HG03280 (cell line): ENCODE measurements around the gene CEACAM5.
"Not testable (repeated sequence)": the region's sequence is repeated elsewhere in the genome, so short reads cannot be mapped to it uniquely, and the experiment has no call there.

Source experiments
- ATAC-seq: cut with Tn5 transposase; IDR thresholded peaks from one replicate; pipeline ENCODE4 v1.9.1; 2021; ENCODE audit warnings: mild to moderate bottlenecking, moderate library complexity; ENCODE audit not compliant: unreplicated experiment

The CEACAM5 gene

DNA sequence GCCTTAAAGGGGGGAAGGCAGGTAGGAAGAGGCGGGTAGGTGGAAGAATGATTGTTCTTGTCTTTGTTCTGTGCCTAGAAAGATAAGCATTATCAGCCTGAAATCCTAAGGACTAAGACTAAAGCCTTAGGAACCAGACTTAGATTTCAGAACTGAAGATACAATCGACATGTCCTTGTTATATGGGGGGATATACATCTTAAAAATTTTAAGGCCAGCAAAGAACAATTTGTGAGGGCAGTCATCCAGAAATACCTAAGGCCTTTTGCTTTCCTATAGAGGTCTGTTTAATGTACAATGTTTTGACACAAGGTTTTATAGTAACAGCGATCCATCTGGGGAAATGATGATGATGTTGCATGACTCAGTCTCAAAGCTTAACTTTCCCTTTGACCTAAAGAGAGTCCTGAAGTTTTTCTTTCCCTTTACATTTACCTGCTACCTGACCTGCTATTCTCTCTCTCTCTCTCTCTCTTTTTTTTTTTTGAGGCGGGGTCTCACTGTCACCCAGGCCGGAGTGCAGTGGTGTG lies 26.7 kb downstream of the CEACAM5 start:
- ATAC-seq, result no peak

DNA sequence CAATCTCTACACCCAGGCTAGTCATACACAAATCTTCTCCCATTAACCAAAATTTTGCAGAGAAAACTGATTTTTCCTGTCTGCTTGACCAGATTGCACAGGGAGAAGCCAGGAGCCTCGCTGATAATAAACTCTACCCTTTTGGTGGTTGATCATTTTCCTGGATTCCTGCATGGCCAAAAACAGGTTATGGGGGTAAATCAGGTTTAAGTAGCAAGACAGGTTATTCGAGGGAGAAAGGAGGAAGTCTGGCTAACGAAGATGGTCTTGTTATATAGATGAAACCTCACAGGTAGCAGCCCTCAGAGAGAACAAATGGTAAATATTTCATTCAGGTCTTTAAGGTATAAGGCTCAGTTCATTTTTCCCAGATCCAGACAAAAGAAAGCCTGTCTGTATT lies 30.9 kb downstream of the CEACAM5 start:
- no peak for ATAC-seq

DNA sequence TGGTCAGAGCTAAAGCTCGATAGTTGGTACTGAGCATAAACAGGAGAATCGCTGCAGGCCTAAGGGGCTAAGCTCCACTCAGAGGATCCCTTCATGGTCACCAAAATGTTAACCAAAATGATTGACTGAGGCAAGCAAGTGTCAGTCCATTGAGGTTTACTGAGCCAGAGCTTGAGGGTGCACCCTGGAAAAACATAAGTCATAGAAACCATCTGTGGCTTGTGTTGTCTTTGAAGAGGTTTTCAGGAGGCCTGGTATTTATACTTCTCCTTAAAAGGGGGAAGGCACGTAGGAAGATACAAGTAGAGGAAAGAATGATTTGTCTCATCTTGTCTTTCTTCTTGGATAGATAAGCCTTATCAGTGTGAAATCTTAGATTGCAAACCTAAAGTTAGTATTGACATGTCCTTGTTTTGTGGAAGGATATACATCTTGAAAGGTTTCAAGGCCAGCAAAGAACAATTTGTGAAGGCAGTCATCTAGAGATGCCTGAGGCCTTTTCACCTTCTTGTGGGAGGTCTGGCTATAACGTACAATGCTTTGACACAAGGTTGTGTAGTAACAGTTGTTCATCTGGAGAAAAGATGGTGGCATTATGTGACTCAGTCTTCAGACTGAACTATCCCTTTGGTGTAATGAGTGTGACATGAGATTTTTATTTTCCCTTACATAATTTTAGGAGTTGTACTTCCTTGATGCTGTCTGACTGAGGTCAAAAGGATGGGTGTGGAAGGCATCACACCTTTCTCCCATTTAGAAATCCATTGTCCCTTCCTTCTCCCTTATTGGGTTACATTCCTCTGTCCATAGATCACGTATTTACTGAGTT lies 32.2 kb downstream of the CEACAM5 start:
- no peak for ATAC-seq

DNA sequence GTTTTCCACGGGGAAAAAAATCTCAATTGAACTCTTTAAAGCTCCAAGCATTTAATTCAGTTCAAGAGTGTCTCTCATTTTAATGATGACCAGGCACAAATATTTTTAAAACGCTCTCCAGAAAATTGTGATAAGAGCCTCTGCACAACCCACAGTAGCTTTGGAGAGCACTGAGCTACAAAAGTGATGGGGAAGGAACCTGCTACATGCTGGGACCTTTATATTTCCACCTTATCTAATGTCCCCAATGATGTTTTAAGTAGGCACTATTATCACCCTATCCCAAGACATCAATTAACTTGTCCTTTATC lies 32.8 kb downstream of the CEACAM5 start:
- no peak for ATAC-seq

DNA sequence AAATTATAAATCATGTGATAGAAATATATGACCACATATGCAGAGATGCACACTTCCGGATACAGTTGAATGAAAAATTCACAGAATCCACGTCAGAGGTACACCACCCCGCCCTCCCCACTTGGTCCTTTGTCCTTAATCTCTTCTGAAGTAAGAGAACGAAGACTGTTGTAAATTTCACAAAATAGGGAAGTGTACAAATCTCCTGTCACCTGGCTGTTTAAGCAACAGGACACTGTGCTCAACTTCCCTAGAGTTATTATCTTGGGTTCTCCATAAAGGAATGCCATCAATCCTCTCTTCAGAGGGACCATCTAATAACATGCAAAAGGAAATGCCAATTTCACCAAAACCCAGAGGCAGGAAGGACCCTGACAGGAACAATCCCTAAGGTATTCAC lies 36.4 kb downstream of the CEACAM5 start:
- no peak for ATAC-seq

DNA sequence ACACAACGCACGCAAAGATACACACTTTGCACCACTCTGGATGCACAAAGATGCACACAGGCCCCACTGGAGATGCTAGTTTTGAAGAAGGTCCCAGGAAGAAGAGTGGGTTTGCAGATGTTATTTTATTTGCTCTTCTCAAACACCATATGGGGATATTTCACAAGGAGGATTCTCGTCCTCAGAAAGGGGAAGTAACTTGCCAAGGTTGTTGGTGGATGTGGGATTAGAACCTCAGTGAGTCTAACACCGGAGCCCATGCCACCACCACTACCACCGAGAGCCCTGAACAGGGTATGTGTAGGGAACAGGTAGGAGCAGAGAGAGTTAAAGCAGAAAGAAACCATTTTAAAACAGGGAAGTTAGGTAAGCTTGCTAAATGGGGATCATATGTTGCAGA lies 37.3 kb downstream of the CEACAM5 start:
- ATAC-seq, result no peak

DNA sequence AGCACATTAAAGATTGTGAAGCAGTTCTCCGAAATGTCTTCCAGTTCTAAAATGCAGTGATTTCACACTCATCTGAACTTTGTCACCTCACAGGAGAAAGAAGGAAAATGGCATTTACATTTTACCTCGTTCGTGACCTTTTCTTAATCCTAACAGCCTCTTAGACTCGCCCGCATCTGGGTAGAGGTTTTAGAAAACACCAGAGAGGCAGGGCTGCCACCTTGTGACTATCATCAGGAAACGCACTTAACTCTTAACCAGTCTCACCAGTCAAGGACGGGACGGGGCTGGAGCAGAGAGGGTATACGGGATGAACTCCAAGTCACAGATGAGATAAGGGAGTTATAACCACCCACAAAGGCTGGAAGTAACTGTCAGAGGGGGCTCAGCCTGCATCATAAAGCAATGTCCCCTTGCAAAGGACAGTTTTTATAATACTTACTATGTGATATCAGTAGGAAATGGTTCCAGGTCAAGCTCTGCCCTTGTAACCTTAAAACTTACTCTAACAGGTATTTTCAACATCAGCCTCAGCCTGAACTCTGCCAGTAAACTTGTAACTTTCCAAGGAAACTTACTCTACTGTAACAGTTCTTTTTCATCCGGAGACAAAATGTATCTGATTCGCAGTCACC lies 38.3 kb downstream of the CEACAM5 start:
- ATAC-seq, result no peak

DNA sequence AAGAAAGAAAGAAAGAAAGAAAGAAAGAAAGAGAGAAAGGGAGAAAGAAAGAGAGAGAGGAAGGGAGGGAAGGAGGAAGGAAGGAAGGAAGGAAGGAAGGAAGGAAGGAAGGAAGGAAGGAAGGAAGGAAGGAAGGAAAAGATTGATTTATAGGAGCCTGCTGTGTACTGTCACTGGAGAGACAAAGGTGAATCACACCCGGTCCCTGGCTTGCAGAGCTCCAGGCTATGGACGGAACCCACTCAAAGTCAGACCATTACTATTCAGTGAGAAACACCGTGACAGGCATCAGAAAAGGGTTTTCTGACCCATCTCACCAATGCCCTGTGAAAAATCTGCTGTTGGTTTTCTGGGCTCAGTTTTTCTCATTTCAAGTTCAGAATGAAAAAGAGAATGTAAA lies 39.6 kb downstream of the CEACAM5 start:
- no peak for ATAC-seq

DNA sequence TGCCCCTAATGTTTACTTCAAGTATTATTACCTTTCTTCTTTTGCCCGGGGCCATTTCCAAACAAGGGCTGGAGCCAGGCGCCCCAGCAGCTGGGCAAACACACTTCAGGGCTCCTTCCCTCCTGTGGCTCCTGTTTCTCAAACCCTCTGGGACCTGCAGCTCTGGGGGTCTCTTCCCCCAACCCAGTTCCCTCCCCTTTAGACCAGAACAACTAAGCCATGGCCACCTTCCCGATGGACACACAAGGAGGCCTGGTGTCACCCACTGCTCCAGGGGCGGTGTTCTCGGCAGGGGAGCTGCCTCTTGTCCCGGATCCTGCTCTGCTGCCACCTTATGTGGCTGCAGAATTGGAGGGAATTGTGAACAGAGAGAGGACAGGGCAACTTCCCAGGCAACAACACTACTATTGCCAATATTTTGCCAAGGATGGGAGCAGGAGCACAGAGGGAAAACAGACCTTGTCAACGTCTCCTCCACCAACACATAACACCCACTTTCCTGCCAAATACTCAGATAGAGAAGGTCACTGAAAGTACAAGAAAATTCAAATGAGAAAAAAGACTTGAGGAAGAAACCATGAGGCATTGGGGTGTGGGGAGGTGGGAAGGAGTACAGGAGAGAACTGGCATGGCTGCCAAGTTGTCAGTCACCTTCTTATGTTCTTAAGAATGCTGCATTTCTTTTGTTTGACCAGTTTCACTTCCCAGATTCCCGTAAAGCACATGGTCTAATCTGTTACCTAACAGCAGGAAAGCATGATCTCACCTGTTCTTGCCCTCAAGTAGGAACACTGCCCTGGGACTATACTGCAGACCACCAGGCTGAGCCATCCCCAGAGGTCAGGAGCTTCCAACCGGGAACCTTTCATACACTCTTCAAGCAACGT lies 42.1 kb downstream of the CEACAM5 start:
- ATAC-seq, result not testable (repeated sequence)

DNA sequence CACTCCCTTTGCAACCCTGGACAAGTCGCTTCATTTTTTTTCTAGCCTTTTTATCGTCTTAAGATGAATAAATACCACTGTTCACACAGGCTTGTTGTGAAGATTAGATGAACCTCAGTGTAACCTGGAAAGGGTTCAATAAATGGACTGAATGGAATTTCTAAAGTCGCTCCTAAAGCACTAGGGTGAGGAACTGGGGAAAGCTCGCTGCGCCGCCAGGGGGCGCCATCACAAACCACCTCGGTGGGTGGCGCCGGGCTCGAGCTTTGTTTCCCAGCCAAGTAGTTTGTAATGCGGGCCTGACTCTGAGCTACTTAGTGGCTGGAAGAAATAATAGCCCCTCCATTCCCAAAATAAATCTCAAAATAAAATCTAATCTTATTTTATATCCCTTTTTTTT lies 44.7 kb downstream of the CEACAM5 start:
- no peak for ATAC-seq

DNA sequence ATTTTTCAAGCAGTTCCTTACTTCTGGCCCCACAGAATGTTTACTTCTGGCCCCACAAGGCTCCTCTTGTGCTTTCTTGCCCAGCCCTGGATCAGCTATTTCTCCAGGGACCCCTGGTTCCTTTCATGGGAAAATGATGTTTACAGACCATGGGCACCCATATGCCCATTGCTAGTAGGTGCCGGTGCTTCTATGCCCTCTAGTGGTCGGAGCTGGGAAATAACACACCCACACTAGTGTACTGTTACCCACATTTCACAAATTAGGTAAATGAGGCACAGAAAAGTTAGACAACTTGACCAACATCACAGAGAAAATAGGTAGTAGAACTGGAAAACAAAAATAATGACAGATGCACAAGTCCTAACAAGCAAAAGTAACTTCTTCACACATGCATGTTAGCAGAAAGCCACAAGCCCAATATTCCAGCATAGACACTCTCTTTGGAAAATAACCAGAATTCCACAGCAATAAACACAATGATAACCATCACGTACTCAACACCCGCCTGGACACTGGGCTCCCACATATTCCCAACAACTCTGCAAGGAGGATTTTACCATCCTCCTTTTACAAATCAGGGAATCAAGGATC lies 45.6 kb downstream of the CEACAM5 start:
- ATAC-seq, result no peak

DNA sequence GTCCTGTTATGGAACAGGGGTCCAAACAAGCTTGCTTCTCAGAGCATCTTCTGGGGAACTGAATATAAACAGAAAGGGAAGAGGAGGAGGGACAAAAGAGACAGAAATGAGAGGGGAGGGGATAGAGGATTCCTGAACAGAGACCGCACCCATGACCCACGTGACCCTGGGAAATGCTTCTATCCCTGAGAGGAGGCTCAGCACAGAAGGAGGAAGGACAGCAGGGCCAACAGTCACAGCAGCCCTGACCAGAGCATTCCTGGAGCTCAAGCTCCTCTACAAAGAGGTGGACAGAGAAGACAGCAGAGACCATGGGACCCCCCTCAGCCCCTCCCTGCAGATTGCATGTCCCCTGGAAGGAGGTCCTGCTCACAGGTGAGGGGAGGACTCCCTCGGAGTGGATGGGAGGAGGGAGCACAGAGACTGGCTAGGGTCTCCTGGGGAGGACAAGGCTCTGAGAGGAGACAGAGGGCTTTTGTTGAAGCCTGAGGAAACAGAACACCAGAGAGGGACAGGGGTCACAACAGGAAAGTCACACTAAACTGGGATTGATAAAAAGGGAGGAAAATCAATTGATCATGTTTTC lies 47.0 kb downstream of the CEACAM5 start, which contains the start of gene CEACAM6:
CEACAM6 (plus strand) TSS at position 203 of the 586 bp plus-strand sequence; CDS start at position 312, 109 bp downstream.
- ATAC-seq, result no peak

DNA sequence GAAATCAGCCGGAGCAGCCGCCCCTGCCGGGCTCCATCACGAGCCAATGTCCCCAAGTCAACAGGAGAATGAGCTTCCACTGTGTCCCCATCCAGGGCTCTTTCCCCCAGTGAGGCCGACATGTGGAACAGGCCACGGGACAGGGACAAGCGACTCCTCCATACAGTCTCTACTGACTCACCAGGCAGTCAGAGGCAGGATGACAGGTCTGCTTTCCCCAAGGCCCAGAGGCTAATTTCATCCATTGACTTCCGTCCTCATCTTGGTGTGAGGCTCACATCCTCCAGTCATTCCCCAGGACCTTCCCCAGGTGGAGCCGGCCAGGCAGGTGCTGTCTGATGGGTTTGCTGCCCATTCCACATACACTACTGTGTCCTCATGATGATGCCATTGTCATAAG lies 50.4 kb downstream of the CEACAM5 start:
- ATAC-seq, result no peak

DNA sequence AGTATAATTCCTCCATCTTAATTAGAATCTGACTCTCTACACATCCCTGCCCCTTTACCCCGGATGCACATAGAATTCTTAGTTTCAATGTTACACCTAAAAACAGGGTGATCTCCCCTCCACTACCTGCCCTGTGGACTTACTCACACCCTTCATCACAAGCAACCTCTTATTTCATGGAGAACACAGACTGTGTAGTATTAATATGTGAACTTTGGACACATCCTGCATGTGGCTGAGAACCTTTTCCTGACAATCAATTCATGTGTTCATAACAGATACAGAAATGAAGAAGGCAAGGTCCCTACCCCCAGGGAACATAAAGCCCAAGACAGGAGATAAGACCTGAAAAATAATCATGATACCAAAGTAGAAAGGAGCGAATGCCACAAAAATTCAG lies 58.7 kb downstream of the CEACAM5 start:
- no peak for ATAC-seq

DNA sequence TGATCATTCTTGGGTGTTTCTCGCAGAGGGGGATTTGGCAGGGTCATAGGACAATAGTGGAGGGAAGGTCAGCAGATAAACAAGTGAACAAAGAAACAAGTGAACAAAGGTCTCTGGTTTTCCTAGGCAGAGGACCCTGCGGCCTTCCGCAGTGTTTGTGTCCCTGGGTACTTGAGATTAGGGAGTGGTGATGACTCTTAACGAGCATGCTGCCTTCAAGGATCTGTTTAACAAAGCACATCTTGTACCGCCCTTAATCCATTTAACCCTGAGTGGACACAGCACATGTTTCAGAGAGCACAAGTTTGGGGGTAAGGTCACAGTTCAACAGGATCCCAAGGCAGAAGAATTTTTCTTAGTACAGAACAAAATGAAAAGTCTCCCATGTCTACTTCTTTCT lies 59.7 kb downstream of the CEACAM5 start:
- not testable (repeated sequence) for ATAC-seq

DNA sequence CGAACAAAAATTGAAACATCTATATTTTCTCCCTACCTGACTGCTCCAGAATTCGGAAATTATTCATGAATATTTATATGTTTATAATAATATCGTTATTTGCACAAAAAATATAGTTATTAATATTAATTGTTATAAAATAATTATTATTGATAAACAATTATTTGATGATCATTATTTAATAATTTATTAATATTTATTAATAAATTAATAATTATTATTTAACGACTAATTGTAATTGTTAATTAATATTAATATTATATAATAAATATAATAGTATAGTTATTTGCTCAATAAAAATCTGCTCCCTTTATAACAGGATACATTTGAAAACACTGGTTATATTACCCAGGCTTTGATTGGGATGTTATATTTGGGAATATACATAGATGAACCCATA lies 61.2 kb downstream of the CEACAM5 start:
- no peak for ATAC-seq

DNA sequence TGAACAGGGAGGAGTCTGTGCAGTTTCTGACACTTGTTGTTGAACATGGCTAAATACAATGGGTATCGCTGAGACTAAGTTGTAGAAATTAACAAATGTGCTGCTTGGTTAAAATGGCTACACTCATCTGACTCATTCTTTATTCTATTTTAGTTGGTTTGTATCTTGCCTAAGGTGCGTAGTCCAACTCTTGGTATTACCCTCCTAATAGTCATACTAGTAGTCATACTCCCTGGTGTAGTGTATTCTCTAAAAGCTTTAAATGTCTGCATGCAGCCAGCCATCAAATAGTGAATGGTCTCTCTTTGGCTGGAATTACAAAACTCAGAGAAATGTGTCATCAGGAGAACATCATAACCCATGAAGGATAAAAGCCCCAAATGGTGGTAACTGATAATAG lies 63.0 kb downstream of the CEACAM5 start:
- no peak for ATAC-seq

DNA sequence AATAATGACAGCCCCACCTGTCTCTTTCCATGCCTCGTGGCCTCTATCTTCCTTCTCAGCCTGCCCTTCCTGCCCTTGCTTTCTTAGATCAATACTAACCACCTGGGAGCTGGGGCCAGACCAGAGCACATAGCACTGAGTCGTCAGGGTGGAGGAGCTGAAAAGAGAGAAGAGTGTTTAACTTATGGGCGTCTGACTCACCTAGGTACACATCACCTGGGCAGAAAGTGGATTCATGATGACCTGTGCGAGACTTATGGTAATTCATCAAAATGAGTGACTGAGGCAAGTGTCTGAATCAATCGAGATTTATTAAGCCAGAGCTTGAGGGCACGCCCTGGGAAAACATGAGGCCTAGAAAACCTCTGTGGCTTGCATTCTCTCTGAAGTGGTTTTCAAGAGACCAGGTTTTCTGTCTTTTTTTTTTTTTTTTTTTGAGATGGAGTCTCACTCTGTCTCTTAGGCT lies 66.1 kb downstream of the CEACAM5 start:
- no peak for ATAC-seq

DNA sequence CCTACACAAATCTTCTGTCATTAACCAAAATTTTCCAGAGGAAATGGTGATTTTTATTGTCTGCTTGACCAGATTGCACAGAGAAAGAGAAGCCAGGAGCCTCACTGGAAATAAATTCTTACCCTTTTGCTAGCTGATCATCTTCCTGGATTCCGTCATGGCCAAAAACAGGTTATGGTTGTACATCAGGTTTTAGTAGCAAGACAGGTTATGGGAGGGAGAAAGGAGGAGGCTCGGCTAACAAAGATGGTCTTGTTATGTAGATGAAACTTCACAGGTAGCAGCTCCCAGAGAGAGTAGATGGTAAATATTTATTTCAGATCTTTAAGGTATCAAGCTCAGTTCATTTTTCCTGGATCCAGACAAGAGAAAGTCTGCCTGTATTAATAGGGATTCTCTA lies 68.3 kb downstream of the CEACAM5 start:
- ATAC-seq, result no peak
